Measurements from ENCODE around the gene SOX5. TPM values are rescaled to one million over a fixed set of nuclear protein-coding genes. Genes with fewer than 3 reads are reported as not detected.
A peak's percentile ranks its signal among the peaks of the same experiment; 100 is the strongest.

Gene SOX5
- total RNA-seq, 1 donor: 12.8 TPM

GRCh38 chr12:23952071-23952470 lies 2.6 kb upstream of the SOX5 start:
- H3K4me3 ChIP-seq (ENCODE audit: low read depth, low read length): no peak overlapping the region
- TF ChIP-seq CTCF (IDR thresholded peaks at IDR 0.05; ENCODE audit: insufficient read depth, low read length): no peak
- no peak for DNase-seq (ENCODE audit: low read depth)

GRCh38 chr12:23950775-23951451 lies 1.4 kb upstream of the SOX5 start:
- TF ChIP-seq CTCF (IDR thresholded peaks at IDR 0.05; ENCODE audit: insufficient read depth, low read length): no peak
- DNase-seq (ENCODE audit: low read depth): peak; percentile 12
- H3K4me3 ChIP-seq (ENCODE audit: low read depth, low read length): peak overlapping the region; percentile 56

- no peak for TF ChIP-seq CTCF (IDR thresholded peaks at IDR 0.05; ENCODE audit: insufficient read depth, low read length)
- H3K4me3 ChIP-seq (ENCODE audit: low read depth, low read length): peak overlapping the region; percentile 56
- peak; percentile 31 for DNase-seq (ENCODE audit: low read depth)
Observed at GRCh38 chr12:23950210-23950774, 822 bp upstream of the SOX5 start.

GRCh38 chr12:23948291-23948690 lies 1.2 kb downstream of the SOX5 start:
- no peak overlapping the region for H3K4me3 ChIP-seq (ENCODE audit: low read depth, low read length)
- no peak for DNase-seq (ENCODE audit: low read depth)
- TF ChIP-seq CTCF (IDR thresholded peaks at IDR 0.05; ENCODE audit: insufficient read depth, low read length): no peak

GRCh38 chr12:23947395-23947794 lies 2.1 kb downstream of the SOX5 start:
- no peak for DNase-seq (ENCODE audit: low read depth)
- no peak overlapping the region for H3K4me3 ChIP-seq (ENCODE audit: low read depth, low read length)
- no peak for TF ChIP-seq CTCF (IDR thresholded peaks at IDR 0.05; ENCODE audit: insufficient read depth, low read length)

- no peak for DNase-seq (ENCODE audit: low read depth)
- no peak overlapping the region for H3K4me3 ChIP-seq (ENCODE audit: low read depth, low read length)
- TF ChIP-seq CTCF (IDR thresholded peaks at IDR 0.05; ENCODE audit: insufficient read depth, low read length): no peak
Observed at GRCh38 chr12:23945249-23945648, 4.2 kb downstream of the SOX5 start.
